GM19328 (cell line): ENCODE data around the gene IRX4.
A peak's percentile ranks its signal among the peaks of the same experiment; 100 is the strongest.

ENCODE experiments used
- ATAC-seq: cut with Tn5 transposase; IDR thresholded peaks from one replicate; pipeline ENCODE4 v1.9.1; 2021; ENCODE audit warnings: mild to moderate bottlenecking, moderate library complexity; ENCODE audit not compliant: unreplicated experiment

The IRX4 gene

DNA sequence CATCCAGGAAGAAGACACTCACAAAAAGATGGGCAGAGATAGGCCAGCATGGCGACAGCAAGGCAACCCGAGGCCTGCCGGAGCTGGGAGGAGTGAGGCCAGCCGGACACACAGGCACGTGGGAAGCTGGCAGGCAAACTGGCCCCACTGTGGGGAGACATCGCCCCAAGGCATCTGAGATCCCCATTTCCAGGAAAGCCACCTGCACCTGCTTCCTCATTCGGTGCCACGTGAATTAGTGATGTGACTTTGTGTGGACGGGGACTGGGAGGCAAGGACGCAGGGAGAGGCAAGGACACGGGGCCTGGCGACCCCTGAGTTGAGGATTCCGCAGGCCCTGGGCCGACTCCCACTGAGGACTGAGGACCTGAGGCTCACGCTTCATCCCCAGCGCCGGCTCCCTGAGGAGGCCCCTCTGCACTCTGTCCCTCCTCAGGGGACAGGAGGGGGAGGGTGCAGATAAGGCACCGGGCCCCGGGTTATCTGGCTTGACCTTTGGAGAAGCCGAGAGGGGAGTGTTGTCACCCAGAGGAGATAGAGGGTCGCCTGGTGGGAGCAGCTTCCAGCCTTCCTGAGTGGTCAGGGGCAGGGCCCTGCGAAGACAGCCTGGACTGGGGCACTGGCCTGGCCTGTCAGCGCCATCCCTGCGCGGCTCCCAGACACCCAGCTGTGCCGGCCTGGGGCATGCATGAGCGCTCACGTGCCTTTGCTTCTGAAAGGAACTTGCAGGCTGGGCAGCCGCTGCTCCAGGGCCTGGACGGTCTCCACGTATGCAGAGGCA is 41.8 kb downstream of the IRX4 start:
- no peak for ATAC-seq

DNA sequence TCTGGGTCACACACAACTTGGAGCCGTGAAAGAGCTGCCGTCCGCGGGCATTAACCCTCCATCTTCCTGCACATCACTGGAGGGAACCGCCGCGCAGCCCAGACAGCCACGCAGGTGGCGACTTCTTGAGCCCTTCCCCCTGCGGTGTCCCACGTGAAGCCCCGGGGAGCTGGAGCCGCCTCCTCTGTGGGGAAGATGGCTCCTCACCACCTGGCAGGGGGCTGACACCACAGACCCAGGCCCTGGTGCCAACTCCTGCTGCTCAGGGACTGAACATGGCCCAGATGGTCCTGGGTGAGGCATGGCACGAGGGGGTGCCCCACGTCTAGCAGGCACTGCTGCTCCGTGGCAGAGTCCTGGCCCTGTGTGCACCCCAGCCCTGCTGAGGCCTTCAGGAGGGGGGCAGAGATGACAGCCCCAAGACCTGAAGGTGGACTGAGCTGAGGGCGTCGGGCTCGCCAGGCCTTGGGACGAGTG is 42.6 kb downstream of the IRX4 start:
- ATAC-seq, result no peak

DNA sequence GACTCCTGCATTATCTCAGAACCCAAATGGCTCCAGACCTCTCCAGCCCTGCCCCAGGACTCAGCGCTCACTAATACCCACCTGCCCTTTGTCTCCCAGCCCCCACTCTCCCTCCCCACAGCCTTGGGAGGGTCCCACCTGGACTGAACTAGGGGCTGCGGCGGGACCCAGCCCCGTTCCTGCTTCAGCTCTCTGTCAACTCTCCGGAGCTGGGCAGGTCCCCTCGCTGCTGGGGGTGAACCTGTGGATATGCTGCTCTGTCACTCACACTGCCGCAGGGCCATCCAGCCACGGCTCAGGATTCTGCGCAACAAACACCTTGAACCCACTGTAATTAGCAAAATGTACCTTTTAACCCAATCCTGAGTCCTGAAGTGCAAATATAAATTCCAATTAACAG is 44.7 kb downstream of the IRX4 start:
- ATAC-seq, result no peak

DNA sequence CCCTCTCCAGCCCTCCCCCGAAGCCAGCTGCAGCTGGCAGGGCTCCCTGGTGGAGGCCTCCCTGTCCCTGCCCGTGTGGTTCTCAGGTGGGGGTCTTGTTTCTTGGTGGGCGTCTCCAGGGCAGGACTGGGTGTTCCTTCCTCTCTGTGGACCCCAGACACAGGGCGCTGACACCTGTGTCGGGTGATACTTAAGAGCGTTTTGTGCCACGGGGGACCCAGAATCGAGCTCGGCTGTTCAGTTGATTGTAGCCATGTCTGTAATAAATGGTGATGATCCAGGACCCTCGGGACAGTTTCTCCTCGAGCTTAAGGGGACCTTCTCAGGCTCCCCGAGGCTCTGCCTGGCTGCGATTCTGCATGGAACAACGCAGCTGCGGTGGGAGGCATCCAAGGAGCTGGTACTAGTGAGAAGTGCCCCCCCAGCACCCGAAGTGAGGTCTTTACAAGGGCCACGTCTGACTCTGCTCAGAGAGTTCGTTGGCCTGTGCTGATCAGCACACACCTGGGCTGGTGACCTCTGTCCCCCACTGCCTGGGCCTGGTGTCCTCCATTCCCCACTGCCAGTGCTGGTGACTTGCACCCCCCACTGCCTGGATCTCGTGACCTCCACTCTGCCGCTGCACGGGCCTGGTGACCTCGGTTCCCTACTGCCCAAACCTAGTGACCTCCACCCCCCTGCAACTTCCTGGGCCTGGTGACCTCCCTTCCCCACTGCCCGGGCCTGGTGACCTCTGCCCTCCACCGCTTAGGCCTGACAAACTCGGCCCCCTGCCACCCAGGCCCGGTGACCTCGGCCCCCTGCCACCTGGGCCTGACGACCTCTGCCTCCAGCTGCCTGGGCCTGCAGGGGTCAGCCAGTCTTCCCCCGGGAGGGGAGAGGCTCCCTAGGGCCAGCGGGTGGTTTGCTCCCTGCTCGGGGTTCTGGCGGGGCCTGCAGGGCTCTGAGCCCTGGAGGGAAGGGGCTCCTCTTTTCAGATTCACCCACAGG is 45.5 kb downstream of the IRX4 start:
- ATAC-seq, result no peak

DNA sequence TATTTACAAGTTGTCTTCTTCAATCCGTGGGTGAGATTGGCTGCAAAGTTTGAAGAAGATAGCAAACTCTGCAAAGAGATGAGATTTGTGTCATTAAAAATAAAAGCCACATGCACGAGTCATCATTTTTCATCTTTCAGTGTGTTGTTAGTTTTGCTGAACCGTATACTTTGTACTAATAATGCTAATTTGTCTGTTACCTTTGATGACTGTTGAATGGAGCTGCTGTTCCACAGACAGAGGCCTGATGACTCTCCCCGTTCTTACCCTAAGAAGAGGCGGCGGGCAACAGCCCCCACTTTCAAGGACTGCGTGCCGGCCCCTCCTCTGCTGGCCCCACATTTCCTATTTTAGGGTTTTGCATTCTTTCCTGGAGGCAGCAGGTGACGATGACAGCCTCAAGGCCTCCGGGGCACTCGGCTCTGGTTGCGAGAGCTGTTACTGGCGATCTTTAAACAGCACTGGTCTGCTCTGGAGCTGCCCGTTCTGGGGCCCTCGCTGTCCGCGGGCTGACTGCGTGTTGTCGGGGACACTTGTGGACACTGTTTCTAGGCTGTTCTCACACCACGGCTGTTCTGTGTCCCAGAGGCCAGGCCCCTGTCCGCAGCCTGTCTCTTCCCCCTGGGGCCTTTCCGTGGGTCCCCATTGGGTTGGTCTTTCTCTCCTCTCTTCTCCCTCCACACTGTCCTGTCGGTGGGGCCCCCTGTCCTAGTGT is 46.4 kb downstream of the IRX4 start:
- no peak for ATAC-seq

DNA sequence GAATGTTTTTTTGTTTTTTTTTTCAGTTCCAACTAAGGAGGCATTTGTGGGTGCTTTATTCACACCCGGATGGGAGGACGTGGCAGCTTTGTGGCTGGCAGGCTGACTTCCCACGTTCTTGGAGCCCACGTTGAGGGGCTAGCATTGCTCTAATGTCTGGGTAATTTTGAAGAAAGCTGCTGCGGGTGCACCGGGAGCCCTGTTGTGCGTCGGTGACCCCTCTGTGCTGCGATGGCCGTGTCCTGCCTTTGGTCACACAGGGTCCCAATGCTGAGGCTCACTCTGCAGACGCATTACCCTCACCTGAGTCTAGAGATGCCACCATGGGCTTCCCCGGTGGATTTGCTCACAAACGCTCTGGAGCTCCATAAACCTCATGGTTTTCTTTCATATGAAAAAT is 47.3 kb downstream of the IRX4 start:
- no peak for ATAC-seq

DNA sequence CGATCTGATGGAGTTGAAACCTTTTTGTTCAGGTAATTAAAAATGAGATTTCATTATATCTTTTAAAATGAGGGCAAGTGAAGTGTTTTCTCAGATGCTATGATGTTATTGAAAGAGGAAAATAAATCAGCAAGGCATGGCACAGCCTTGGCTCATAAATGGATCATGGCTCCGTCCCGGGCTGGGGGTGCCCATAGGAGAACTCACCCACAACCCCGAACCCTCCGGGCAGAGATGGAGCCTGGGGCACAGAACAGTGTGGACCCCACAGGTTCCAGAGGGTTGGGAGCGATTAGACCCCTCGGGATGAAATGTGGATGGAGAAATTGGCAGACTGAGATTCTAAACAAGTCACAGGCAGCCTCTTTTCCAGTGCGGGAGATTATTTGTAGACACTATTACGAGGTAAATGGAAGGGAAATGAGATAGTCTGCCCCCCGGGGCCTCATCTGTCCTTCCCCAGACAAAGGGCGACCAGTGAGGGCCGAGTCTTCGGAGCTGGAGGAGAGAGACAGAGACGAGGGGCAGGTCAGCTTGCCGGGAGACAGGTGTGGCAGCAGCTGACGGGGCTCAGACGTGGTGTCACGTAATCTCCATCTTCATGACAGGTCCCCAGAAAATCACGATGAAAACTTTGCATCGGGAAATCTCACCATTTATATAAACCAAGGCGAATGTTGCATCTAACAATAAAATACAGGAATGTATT is 47.9 kb downstream of the IRX4 start:
- ATAC-seq, result no peak

DNA sequence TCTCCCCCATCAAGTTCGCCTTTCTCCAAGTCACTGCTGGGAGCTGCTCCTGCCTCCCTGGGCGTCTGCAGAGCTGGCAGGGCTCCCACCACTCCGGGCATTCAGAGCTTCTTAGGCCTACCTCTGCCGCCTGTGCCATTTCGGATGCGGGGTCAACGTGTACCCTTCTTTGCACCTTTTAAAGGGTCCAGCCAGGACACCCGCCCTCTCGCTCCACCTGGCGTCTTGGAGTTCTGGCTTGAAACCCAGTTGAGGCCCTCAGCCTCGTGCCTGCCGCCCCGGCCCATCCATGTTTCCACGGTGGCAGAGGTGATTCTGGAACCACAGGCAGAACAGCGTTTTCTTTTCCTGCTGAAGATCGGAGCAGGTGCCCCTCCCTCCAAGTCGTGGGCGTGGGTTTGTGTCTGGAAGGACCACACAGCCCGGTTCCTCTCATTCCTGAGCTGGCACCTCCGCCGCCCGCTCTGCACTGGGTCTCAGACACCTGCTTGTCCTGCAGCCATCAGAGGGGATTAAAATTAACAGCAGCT is 48.6 kb downstream of the IRX4 start:
- ATAC-seq, result no peak

DNA sequence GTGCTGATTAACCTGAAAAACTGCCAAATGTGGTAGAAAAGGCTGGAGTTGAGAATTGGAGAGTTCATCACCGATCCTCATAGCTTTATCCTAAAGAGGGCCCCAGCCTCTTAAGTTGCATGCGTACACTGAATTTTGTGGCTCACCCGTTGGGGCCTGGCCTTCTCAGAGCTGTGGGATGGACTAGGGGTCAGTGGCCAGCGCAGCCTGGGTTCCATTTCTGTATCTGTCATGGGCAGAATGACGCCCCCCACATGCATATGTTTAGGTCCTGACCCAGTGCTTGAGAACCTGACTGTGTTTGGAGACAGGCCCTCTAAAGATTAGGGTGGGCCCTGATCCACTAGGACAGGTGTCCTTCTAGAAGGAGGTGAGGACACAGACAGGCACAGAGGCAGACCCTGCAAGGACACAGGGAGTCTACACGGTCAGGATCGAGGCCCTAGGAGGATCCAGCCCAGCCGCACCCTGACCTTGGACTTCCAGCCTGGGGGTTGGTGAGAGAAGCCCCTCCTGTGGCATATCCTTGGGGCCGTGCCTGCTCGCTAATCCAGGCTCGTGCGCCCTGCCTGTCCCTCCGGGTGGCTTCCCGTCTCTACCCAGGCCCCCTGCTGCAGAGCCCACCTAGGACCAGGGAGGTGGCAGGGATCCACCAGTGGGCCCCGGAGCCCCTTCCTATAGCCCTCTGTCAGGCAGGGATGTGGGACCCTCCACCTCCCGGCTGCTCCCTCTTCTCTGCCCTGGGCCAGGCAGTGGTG is 49.3 kb downstream of the IRX4 start:
- ATAC-seq, result no peak

DNA sequence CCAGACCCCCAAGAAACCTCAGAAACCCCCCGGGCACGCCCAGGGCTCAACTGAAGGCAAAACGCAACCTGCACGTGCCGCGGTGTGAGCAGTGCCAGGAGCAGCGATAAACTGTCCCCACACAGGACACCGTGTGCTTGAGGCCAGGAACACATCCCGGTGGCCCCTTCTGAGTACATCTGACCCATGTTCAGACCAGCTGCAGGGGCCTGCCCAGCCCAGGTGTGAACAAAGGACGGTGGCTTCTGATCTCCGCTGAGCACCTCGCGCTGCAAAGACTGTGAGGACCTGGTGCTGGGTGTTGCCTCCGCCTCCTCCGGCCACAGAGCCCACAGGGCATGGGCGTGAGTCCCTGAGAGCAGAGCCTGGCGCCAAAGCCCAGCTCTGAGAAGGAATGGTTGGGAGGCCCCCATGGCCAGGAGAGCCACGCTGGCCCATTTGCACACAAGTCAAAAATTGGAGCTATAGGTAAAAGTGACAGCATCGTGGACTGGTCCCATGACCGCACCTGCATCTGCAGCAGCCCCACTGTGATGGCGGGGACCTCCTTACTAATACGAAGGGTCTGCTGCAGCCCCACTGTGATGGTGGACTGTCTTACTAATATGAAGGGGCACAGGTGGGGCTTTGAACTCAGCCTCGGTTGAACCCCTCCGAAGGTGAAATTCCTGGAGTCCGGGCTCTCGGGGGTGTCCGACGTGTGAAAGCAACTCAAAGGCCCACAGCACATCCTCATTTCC is 50.0 kb downstream of the IRX4 start:
- ATAC-seq, result no peak

DNA sequence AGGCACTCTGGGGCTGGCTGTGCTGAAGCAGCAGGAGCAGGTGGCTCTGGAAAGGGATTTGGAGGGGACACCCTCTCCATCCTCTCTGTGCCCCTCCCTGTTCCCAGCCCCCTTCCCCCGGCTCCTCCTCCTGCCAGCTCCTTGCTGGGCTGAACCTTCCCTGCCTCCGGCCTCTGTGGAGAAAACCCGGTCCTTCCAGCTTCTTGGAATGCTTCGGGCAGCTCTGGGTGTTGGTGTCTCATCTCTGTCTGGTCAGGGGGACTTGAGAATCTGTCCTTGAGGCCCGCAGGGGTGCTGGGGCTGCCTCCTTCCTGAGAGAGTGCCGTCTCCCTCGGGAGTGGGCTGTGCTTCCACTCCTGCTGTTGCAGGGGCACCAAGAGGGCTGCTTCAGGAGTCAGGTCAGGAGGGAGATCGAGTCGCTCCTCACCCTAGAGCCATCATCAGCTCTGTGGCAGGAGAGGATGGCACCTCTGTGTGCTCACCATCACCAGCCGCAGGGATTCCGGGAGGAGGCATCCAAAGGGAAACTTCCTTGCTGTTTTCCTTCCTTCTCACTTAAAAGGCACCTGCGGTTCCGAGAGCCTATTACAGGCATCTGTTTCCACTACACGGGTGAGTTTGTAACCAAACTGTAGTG is 50.9 kb downstream of the IRX4 start:
- ATAC-seq, result no peak

DNA sequence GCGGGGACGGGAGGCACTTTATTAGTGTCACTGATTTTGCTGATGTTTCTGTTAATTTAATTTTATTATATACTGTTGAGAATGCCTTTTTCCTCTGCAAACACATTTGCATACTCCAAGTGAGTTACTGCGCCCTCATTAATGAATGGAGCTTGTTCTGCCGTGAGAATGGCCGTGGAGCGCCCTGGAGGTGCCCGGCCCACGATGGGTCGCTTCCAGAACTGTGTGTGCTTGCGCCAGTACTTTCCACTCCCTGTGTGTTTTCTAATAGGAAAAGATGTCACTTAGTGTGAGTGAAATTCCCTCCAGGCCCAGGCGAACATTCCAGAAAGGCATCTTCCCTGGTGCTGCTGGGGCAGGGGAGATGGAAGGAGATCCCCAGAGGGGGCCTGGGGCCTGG is 51.5 kb downstream of the IRX4 start:
- no peak for ATAC-seq

DNA sequence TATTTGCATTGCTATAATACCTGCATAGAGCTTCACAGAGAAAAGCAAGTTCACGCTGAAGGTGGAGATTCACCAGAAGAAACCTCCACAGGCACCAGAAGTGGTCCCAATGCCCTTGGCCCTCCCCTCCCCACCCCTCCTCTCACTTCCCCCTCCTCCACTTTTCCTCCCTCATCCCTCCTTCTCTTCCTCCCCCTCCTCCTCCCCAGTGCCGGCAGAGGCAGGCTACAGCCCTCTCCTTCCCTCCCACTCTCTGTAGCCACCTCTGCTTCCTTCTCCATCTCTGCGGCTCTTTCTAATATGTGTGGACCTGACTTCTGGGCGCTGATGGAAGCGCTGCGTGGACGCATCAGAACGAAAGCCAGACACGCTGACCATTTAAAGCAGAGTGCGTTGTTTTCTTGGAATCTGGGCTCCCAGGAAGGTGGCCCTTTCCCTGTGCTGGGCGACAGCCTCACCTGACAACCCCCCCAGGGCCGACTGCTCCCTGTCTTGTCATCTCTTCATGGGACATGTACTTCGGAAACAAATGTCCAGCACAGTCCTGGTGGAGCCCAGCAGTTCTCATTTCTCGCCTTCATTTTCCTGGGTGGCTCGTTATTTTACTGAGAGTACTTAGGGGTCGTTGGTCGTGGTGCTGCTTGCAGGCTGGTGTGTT is 52.0 kb downstream of the IRX4 start:
- ATAC-seq, result no peak

DNA sequence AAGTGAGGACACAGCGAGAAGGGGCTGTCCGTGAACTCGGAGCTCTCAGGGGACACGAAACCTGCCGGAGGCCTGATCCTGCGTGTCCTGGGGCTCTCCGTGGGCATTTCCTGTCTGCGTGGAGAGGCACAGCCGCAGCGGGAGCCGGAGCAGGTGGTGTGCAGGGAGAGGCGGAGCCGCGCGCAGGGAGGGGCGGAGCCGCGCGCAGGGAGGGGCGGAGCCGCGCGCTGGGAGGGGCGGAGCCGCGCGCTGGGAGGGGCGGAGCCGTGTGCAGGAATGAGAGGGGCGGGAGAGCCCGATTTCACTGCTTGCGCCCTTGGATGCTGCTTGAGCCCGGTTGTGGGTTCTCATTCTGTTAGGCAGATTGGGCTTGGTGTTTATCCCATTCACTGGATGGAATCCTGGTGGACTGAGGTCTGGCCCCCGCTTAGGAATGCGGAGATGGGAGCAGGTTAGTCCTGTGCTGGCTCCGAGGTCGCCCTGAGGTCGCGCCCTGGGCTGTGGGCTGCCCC is 54.8 kb downstream of the IRX4 start:
- ATAC-seq, result peak; percentile 56
